Ectodermal cell (in vitro differentiated cells): Measurements from ENCODE around the gene MRTFB.
A peak's percentile ranks its signal among the peaks of the same experiment; 100 is the strongest.

Source experiments
- H3K27ac ChIP-seq: 2 replicates; pipeline ENCODE4 v1.7.0; 2013; ENCODE audit warnings: mild to moderate bottlenecking, low read depth, low read length; ENCODE audit not compliant: insufficient read depth, poor library complexity, severe bottlenecking
- H3K27me3 ChIP-seq: 2 replicates; pipeline ENCODE4 v1.7.0; 2013; ENCODE audit warnings: mild to moderate bottlenecking, low read length; ENCODE audit not compliant: insufficient read depth, control insufficient read depth, poor library complexity, severe bottlenecking
- H3K36me3 ChIP-seq: one replicate; pipeline ENCODE4 v1.7.0; 2013; ENCODE audit warnings: low read length; ENCODE audit not compliant: control insufficient read depth, insufficient read depth
- H3K4me1 ChIP-seq: one replicate; pipeline ENCODE4 v1.7.0; 2013; ENCODE audit warnings: low read length; ENCODE audit not compliant: control insufficient read depth, insufficient read depth
- H3K4me3 ChIP-seq: 2 replicates; pipeline ENCODE4 v1.7.0; 2013; ENCODE audit warnings: low read depth, low read length, control low read depth; ENCODE audit not compliant: insufficient read depth
- H3K9me3 ChIP-seq: 2 replicates; pipeline ENCODE4 v1.7.0; 2013; ENCODE audit warnings: mild to moderate bottlenecking, low read length, moderate library complexity; ENCODE audit not compliant: control insufficient read depth
- WGBS, 2 experiments: methylation state at CpG; one replicate each; pipeline ENCODE4 v1.1.7; 2013; ENCODE audit warnings: missing lambda C conversion rate in 2 of 2; 5-methylcytosine and 5-hydroxymethylcytosine counted together

Gene MRTFB

DNA sequence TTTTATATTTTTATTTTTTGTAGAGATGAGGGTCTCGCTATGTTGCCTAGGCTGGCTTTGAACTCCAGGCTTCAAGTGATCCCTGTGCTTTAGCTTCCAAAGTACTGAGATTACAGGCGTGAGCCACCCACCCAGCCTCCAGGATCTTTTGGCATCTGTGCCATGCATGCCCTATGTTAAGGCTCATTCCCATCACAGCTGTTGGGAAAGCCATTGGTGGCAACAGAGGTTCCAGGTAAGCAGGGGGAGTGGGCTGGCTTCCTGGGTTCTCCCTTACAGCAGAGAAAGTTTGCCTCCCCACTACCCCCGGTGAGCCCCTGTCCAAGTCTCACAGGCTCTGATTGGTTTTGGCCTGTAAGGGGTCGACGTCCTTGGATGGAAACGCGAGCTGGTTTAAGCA, 8.9 kb upstream of the MRTFB start:
- Histone ChIP-seq H3K27me3 (no peaks in the 10 kb centered on the region), H3K36me3 (no peaks in the 10 kb centered on the region), H3K4me3 (no peak overlapping the region), H3K4me1 (no peaks in the 10 kb centered on the region), H3K27ac (no peak overlapping the region), H3K9me3 (no peaks in the 10 kb centered on the region)
- 86% methylated on average over 7 of the region's 7 CpGs for WGBS, 2 experiments

DNA sequence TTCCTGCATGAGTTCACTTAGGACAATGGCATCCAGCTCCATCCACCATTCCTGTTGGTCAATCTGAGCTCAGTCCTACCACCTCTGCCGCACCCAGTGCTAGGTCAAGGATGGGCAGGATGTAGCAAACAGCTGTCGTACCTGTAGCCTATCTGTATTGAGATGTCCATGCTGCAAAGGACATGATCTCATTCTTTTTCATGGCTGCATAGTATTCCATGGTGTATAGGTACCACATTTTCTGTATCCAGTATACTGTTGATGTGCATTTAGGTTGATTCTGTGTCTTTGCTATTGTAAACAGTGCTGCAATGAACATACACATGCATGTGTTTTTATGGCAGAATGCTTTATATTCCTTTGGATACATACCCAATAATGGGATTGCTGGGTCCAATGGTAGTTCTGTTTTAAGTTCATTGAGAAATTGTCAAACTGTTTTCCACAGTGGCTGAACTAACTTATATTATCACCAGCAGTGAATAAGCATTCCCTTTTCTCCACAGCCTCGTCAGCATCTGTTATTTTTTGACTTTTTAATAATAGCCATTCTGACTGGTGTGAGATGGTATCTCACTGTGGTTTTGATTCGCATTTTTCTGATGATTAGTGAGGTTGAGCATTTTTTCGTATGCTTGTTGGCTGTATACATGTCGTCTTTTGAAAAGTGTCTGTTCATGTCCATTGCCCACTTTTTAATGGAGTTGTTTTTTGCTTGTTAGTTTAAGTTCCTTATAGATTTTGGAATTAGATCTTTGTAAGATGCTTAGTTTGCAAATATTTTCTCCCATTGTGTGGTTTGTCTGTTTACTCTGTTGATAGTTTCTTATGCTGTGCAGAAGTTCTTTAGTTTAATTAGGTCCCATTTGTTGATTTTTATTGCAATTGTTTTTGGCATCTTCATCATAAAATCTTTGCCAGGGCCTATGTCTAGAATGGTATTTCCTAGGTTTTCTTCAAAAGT, 7.2 kb upstream of the MRTFB start:
- no peak overlapping the region for H3K4me3 ChIP-seq
- H3K4me1 ChIP-seq, result no peaks in the 10 kb centered on the region
- WGBS, 2 experiments, result 92 to 95% methylated on average over 6 of the region's 6 CpGs
- H3K27me3 ChIP-seq, result no peaks in the 10 kb centered on the region
- no peaks in the 10 kb centered on the region for H3K9me3 ChIP-seq
- no peak overlapping the region for H3K27ac ChIP-seq
- H3K36me3 ChIP-seq, result no peaks in the 10 kb centered on the region

DNA sequence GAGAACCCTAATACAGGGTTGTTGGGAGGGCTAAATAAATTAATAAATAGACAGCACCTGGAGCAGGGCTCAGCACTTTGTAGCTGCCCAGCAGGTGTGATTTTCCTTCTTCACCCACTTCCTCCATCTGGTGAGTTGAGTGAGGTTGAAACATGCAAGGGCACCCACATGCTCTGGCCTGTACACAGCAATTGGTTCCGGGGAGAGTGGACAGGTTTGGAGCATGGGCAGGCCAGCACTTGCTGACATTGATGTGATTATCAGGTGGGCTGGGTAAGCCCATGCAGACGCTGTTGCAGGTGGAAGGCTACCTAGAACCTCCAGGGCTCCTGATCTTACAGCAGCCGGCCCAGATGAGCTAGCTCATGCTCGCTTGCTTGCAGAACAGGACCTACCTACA, 1.3 kb upstream of the MRTFB start:
- no peaks in the 10 kb centered on the region for H3K36me3 ChIP-seq
- H3K27ac ChIP-seq, result no peak overlapping the region
- H3K4me1 ChIP-seq, result no peaks in the 10 kb centered on the region
- no peaks in the 10 kb centered on the region for H3K27me3 ChIP-seq
- H3K4me3 ChIP-seq, result no peak overlapping the region
- H3K9me3 ChIP-seq, result no peaks in the 10 kb centered on the region
- WGBS, 2 experiments, result 86 to 87% methylated on average over 4 of the region's 4 CpGs

DNA sequence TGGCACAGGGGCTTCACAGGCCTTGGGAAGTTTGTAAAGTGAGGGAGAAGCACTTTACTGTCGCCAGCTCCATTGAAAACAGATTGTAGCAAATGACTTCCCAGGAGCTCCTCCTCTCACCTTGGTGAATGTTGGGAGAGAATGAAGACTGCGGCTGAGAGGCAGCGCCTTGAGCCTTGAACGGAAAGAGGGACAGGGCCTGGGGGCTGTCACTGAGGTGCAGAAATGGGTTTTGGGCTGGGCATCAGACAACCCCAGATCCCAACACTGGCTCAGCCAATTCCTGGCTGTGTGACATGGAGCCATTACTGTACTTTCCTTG, 603 bp upstream of the MRTFB start:
- WGBS, 2 experiments, result 44 to 63% methylated on average over 4 of the region's 4 CpGs
- Histone ChIP-seq H3K4me1 (no peaks in the 10 kb centered on the region), H3K36me3 (peaks cover 2% of the 10 kb centered on the region), H3K27me3 (no peaks in the 10 kb centered on the region), H3K27ac (no peak overlapping the region), H3K4me3 (peak overlapping the region; percentile 96), H3K9me3 (no peaks in the 10 kb centered on the region)

DNA sequence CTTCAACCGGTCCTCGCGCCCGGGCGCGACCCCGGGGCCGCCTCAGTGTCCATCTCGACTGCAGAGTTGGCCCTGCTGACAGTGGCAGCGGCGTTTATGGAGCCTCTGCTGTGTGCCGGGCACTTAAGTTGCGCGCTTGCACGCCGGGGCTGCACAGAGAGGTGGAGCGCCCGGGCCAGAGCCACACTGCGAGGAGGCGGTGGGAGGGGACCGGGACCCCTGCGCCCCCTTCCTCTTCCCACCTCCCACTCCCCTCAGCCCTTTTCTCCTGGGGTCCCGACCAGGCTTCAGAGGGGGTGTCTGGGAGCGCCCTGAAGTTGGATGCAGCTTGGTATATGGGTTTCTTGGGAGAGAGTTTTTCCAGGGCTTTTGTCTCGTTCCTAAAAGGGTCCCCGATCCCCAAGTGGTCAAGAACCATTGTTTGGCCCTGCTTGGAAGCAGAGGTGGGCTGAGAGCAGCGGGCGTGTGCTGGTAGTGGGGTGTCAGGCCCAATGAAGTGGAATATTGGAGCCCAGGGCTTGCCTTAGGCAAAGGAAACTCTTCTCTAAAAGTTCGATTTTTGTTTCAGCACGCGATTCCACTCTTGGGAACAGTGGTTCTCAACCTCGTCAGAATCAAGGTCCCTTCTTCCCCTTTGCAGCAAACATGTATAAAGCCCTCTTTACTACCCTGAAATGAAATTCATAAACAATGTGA, 605 bp downstream of the MRTFB start:
- peak overlapping the region; percentile 61 for H3K27ac ChIP-seq
- H3K4me1 ChIP-seq, result no peaks in the 10 kb centered on the region
- H3K36me3 ChIP-seq, result peaks cover 4% of the 10 kb centered on the region
- 7% methylated on average over 31 to 32 of the region's 32 CpGs for WGBS, 2 experiments
- H3K27me3 ChIP-seq, result no peaks in the 10 kb centered on the region
- no peaks in the 10 kb centered on the region for H3K9me3 ChIP-seq
- H3K4me3 ChIP-seq, result peak overlapping the region; percentile 96

DNA sequence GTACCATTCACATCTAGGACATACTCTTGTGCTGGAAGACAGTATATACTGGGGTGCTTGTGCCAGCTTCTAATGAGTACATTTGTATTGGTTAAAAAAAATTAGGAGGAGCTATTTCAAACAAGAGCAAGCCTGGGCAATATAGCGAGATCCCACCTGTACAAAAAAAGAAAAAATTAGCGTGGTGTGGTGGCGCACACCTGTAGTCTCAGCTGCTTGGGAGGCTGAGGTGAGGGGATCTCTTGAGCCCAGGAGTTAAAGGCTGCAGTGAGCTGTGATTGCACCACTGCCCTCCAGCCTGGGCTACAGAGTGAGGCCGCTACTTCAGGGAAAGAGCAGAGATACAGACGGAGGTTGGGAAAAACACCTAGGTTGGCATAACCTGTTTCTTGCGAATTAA, 1.2 kb downstream of the MRTFB start:
- no peaks in the 10 kb centered on the region for H3K4me1 ChIP-seq
- peak overlapping the region; percentile 96 for H3K4me3 ChIP-seq
- H3K9me3 ChIP-seq, result no peaks in the 10 kb centered on the region
- 91 to 97% methylated on average over 6 of the region's 6 CpGs for WGBS, 2 experiments
- no peaks in the 10 kb centered on the region for H3K27me3 ChIP-seq
- no peak overlapping the region for H3K27ac ChIP-seq
- H3K36me3 ChIP-seq, result peaks cover 4% of the 10 kb centered on the region

DNA sequence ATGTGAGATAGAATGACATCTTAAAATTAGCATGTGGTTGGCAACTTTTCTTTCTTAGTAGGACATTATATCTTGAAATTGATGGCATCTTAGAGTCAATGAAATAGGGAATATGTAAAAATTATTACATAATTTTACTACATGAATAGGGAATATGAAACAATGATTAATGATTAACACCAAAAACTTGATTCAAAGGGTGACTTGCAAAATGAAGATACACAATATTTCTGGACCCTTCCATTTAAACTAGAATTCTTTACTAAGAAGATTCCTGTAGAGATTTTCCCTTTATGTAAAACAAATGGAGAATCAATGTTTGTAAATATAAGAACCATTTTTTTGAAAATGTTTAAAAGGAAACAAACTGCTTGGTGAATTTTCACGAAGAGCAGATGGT, 3.4 kb downstream of the MRTFB start:
- Histone ChIP-seq H3K9me3 (no peaks in the 10 kb centered on the region), H3K27me3 (no peaks in the 10 kb centered on the region), H3K4me3 (no peak overlapping the region), H3K36me3 (peaks cover 4% of the 10 kb centered on the region), H3K4me1 (no peaks in the 10 kb centered on the region), H3K27ac (no peak overlapping the region)
- WGBS, 2 experiments, result 90 to 91% methylated on average over 1 of the region's 1 CpG

DNA sequence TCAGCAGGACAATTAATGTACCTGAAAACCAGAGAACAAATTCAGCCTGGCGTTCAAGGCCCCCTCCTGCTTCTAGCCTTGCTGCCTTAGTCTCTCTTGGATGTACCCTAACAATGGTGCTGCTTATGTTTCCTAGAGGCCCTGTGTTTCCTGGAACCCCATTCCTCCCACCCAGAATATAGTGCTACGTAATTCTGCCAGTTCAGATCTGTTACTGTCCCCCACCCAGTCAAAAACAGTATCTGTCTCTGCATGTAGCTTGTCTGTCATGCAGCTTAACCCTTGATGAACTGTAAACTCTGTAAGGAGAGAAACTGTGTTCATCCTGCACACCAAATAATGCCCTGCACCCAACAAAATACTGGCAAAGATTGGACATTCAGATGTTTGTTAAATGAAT, 6.8 kb downstream of the MRTFB start:
- 70 to 73% methylated on average over 2 of the region's 2 CpGs for WGBS, 2 experiments
- H3K4me3 ChIP-seq, result no peak overlapping the region
- no peaks in the 10 kb centered on the region for H3K27me3 ChIP-seq
- peaks cover 19% of the 10 kb centered on the region for H3K36me3 ChIP-seq
- no peaks in the 10 kb centered on the region for H3K4me1 ChIP-seq
- H3K27ac ChIP-seq, result no peak overlapping the region
- no peaks in the 10 kb centered on the region for H3K9me3 ChIP-seq

DNA sequence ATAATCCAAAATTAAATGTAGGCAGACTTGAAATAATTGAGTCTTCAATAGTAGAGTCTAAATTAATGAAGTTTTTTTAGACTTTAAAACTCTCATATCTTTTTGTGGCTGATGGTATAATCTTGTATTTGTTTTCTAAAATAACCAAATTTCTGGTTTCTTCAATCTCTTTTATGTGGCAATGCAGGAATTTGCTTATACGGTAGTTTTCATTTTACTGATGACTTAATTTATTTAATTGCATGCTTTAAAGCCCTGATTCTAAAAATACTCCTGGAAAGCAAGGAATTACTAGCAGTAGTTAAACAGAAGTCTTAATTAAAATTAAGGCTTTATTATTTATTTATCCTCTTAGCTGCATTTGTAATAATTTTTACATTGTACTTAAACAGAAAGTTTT, 15.4 kb downstream of the MRTFB start:
- no peaks in the 10 kb centered on the region for H3K4me1 ChIP-seq
- no peak overlapping the region for H3K27ac ChIP-seq
- peaks cover 12% of the 10 kb centered on the region for H3K36me3 ChIP-seq
- H3K9me3 ChIP-seq, result no peaks in the 10 kb centered on the region
- H3K4me3 ChIP-seq, result no peak overlapping the region
- H3K27me3 ChIP-seq, result no peaks in the 10 kb centered on the region
- 100% methylated on average over 1 of the region's 1 CpG; no CpG with 5 or more reads in 1 of the 2 experiments for WGBS, 2 experiments

DNA sequence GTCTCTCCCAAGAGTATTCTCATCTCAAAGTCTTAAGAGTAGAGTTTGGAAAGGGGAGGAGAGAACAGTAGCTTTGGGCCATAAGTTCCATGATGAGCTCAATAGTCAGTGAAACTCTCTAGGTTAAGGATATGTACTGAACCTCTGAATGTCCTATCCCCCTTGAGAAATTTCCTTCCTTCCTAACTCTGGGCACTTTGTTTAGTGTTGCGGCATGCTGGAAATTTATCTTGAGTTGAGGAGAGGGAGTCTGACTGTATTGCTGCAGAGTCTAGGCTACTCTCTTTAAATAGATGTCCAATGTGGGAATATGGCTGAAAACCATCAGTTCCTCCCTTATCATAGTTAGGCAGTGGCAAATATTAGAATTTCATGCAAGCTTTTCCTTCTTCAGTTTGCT, 16.1 kb downstream of the MRTFB start:
- Histone ChIP-seq H3K36me3 (peaks cover 5% of the 10 kb centered on the region), H3K9me3 (no peaks in the 10 kb centered on the region), H3K4me3 (no peak overlapping the region), H3K27ac (no peak overlapping the region), H3K4me1 (no peaks in the 10 kb centered on the region), H3K27me3 (no peaks in the 10 kb centered on the region)
- 100% methylated on average over 1 of the region's 1 CpG for WGBS, 2 experiments
